Measurements from ENCODE around the gene TMPRSS3.

GRCh38 chr21:42377211-42377950 lies 18.5 kb downstream of the TMPRSS3 start:
- no peak for TF ChIP-seq POLR2A (IDR thresholded peaks at IDR 0.05)
- no peak for TF ChIP-seq CTCF (IDR thresholded peaks at IDR 0.05)
